Astrocyte of the hippocampus (primary cell): Measurements from ENCODE around the gene GCNT2.
"Not testable (repeated sequence)": the region's sequence is repeated elsewhere in the genome, so short reads cannot be mapped to it uniquely, and the experiment has no call there.

Source experiments
- DNase-seq: peaks from one replicate; pipeline ENCODE4 v3.0.0; 2011; ENCODE audit warnings: low read depth, low spot score

The GCNT2 gene

GRCh38 chr6:10580570-10580969 is 59.4 kb downstream of the GCNT2 start:
- DNase-seq: no peak

GRCh38 chr6:10581402-10581801 is 60.3 kb downstream of the GCNT2 start:
- DNase-seq: not testable (repeated sequence)

- DNase-seq: no peak
Observed at GRCh38 chr6:10582774-10583508, 61.8 kb downstream of the GCNT2 start.

GRCh38 chr6:10583509-10583901 is 62.4 kb downstream of the GCNT2 start:
- no peak for DNase-seq

- no peak for DNase-seq
Observed at GRCh38 chr6:10584607-10585006, 63.5 kb downstream of the GCNT2 start.

- peak; percentile 79 for DNase-seq
Observed at GRCh38 chr6:10585209-10585845, 64.2 kb downstream of the GCNT2 start.

- DNase-seq: peak; percentile 59
Observed at GRCh38 chr6:10586302-10586701, 65.2 kb downstream of the GCNT2 start.

GRCh38 chr6:10587656-10588406 is 66.7 kb downstream of the GCNT2 start:
- no peak for DNase-seq

GRCh38 chr6:10588562-10589428 is 67.6 kb downstream of the GCNT2 start:
- no peak for DNase-seq

- DNase-seq: no peak
Observed at GRCh38 chr6:10589429-10589727, 68.2 kb downstream of the GCNT2 start.

- no peak for DNase-seq
Observed at GRCh38 chr6:10589983-10590382, 68.8 kb downstream of the GCNT2 start.

- DNase-seq: no peak
Observed at GRCh38 chr6:10591422-10592160, 70.4 kb downstream of the GCNT2 start.

GRCh38 chr6:10595731-10596664 is 74.8 kb downstream of the GCNT2 start:
- peak; percentile 85 for DNase-seq

GRCh38 chr6:10597499-10598001 is 76.4 kb downstream of the GCNT2 start:
- no peak for DNase-seq

GRCh38 chr6:10598084-10598960 is 77.2 kb downstream of the GCNT2 start:
- DNase-seq: no peak

GRCh38 chr6:10599046-10599445 is 77.9 kb downstream of the GCNT2 start:
- no peak for DNase-seq

- not testable (repeated sequence) for DNase-seq
Observed at GRCh38 chr6:10600681-10601080, 79.5 kb downstream of the GCNT2 start.

GRCh38 chr6:10603219-10603618 is 82.1 kb downstream of the GCNT2 start:
- no peak for DNase-seq

- DNase-seq: no peak
Observed at GRCh38 chr6:10609038-10609437, 87.9 kb downstream of the GCNT2 start.
